CD1c-positive myeloid dendritic cell (primary cell): ENCODE results near the gene PDK1.
A peak's percentile ranks its signal among the peaks of the same experiment; 100 is the strongest.
"Not testable (repeated sequence)": the region's sequence is repeated elsewhere in the genome, so short reads cannot be mapped to it uniquely, and the experiment has no call there.

Source experiments
- DNase-seq: peaks from one replicate; pipeline ENCODE4 v3.0.0-alpha.2; 2016; ENCODE audit errors: extremely low spot score

Gene PDK1

DNA sequence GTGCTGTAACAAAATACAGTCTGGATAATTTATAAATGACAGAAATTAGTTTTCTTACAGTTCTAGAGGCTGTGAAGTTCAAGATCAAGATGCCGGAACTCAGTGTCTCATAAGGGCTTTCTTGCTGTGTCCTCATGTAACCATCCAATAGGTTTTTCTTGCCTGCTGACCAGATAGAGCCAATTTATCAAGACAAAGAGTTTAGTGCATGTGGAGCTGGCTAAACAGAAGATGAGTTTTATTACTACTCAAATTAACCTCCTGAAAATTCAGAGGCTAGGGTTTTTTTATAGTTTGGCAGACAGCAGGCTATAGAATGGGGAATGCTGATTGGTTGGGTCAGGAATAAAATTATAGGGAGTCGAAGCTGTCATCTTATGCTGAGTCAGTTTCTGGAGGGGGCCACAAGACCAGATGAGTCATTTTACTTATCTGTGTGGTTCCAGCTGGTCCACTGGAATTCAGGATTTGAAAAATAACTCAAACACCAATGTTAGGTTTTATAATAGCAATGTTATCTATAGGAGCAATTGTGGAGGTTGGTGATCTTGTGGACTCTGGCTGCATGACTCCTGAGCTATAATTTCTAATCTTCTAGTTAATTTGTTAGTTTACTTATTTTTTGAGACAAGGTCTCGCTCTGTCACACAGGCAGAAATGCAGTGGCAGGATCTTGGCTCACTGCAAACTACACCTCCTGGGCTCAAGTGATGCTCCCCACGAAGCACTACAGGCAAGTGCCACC lies 3.2 kb upstream of the PDK1 start:
- DNase-seq: no peak

DNA sequence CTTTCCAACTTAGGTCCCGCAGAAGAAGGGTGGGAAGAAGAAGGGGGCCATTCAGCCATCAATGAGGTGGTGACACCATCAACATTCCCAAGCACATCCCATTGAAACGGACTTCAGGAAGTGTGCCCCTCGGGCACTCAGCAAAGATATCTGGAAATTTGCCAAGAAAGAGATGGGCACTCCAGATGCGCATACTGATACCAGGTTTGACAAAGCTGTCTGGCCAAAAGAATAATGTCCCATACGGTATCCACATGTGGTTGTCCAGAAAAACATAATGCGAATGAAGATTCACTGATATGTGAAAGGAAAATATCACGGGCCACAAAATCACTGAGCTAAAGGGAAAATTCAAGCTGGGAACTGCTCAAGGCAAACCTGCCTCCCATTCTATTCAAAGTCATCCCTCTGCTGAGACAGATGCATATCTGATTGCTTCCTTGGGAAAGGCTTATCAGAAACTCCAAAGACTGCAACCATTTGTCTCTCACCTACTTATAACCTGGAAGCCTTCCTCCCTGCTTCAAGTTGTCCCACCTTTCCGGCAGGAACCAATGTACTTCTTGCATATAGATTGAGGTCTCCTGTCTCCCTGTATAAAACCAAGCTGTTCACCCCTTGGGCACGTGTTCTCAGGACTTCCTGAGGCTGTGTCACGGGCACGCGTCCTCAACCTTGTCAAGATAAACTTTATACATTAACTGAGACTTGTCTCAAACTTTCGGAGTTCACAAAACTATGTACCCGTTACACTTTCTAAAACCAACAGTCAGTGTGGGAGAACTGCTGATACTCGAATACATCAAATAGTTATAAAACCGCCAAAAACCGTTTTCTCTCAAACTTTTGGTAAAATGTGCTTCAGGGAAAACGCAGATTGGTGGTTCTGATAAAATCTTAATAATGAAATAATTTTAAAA lies 1.3 kb upstream of the PDK1 start:
- no peak for DNase-seq

DNA sequence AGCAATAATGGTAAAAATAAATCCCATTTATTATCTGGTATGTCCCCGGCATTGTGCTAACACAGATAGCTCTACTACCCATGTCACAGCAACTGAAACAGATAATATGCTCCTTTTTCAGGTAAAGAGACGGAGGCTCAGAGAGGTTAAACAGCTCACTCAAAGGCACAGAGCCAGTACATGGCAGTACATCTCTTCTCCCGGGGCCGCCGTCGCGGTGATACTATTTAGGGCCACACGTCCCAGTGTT lies 693 bp upstream of the PDK1 start:
- DNase-seq: no peak

DNA sequence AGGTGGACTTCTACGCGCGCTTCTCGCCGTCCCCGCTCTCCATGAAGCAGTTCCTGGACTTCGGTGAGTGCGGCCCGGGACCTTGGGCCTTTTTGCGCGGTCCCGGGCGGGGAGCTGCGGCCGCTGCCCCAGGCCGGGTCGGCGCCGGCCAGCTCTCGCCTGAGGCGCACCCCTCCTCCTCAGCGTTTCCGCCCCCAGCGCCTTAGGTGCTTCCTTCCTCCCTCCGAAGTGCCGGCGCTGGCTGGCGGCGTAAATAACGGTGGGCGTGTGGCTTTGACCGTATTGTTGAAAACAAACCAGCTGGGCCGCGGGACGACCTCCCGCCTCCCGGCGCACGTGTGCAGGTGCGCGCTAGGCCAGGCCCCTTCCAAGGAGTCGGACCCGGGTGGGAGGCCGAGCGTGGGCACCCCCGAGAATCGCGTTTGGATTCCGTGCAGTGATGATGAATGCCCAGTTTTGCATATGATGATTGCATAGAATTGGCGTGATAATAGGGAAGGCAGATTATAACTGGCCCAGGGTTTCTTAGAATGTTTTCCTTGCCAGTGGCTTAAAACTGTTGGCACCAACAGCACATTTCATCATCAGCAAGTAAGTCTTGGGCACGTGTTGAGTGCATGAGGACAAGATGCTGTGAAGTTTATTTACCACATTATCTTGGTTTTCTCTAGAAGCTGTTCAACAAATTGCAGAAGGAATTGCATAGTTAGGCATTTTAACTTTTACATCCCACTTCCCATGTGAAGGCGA lies 569 bp downstream of the PDK1 start:
- DNase-seq: peak; percentile 84

DNA sequence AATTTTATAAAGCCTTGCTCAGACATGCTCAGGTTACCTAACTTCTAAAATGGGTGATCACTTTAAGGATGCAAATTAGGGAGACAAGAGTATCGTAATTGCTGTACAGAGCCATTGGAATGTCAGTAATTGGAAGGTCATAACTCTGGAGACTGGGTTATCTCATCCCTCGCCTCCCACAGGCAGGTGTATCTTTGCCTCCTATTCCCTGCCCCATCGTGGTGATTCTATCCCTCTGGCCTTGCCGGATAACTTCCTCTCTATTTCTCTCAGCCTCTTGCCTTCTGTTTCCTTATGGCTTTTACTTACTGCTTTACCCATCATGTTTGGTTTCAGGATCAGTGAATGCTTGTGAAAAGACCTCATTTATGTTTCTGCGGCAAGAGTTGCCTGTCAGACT lies 2.5 kb downstream of the PDK1 start:
- no peak for DNase-seq

DNA sequence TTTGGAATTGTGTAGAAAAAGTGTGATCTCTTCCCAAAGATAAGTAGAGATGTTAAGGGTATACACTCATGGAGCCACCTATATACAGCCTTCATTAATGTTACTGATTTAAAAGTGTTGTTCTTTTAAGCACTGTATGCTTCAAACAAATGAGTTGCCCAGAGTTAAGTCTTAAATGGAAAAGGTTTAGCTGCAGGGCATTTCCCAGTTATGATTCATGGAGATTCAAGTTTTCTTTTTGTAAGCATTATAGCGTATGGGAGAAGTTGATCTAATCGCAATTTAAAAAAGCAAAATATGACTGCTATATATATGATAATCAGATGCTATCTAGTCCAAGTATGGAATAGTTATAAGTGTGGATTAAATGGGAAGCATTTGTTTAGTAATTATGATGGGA lies 4.8 kb downstream of the PDK1 start:
- no peak for DNase-seq

DNA sequence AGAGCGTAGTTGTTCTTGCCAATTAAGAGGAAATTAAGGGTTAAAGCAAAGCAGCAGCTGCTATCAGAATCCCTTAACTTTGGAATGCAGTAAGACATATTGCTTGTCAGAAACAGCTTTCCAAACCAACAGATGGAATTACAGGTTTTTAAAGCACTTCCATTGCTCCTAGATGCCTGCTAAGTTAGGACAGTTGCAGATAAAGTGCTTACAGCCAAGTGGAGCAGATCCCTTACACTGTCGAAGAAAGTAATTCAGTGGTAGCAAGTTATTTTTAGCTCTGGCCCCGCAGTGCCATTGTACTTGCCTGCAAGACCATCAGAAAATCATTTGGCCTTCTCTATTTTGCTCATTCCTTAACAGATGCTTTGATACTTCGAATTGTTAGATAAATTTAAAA lies 5.4 kb downstream of the PDK1 start:
- no peak for DNase-seq

DNA sequence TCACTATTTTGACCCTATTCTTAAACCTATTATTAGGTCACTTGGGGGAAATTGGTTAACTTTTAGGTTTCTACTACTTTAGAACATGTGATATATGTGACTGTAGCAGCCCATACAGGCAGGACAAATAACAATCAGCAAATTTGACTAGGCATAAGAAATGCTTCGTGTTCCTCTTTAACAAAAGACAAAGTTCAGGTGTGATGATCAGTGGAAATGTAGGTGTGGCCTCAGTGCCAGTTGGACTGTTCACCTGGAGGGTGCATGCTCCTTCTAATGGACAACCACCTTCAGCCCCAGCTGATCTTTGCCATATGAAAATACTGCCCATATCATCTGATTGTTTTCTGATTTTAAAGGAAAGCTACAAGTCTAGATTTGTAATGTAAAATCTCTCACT lies 6.4 kb downstream of the PDK1 start:
- no peak for DNase-seq

DNA sequence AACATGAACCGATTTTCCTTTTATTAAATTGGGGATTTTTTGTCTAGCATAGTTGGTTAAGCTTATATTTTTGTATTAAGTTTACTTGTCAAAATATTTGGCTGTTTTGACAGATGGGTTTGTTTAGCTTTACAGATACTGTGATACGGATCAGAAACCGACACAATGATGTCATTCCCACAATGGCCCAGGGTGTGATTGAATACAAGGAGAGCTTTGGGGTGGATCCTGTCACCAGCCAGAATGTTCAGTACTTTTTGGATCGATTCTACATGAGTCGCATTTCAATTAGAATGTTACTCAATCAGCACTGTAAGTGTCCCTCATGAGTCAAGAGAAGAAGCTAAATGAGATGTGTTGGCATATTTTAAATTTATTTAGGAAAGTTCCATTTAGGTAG lies 8.5 kb downstream of the PDK1 start:
- DNase-seq: no peak

DNA sequence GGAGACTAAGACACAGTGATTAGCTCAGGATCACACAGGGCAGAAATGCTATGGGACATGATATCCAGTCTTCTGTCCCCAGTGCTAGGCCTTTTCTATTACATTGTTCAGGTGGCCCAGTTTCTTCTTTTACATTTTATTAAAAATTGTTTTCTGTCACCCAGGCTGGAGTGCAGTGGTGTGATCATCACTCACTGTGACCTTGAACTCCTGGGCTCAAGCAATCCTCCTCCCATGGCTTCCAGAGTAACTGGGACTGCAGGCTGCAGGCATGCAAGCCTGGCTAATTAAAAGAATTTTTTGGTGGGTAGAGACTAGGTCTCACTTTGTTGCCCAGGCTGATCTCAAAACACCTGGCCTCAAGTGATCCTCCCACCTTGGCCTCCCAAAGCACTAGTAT lies 15.4 kb downstream of the PDK1 start:
- no peak for DNase-seq

DNA sequence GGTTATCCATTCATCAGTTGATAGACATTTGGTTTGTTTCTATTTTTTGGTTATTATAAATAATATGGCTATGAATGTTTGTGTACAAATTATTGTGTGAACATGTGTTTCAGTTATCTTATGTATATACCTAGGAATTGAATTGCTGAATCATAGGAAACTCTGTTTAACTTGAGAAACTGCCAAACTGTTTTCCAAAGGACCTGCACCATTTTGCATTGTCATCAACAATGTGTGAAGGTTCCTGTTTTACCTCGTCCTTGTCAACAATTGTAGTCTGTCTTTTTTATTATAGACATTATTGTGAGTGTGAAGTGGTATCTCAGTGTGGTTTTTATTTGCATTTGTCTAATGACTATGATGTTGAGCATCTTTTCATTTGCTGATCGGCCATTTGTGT lies 17.1 kb downstream of the PDK1 start:
- no peak for DNase-seq

DNA sequence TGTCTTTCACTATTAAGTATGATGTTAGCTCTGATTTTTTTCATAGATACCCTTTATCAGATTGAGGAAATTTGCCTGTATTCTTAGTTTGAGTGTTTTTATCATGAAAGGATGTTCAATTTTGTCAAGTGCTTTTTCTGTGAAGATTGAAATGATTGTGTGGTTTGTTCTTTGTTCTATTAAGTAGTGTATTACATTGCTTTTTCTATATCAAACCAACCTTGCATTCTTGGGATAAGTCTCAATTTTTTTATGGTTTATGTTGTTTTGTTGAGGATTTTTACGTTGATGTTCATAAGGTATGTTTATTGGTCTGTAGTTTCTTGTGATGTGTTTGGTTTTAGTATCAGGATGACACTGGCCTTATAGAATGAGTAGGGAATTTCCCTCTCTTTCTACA lies 19.1 kb downstream of the PDK1 start:
- no peak for DNase-seq

DNA sequence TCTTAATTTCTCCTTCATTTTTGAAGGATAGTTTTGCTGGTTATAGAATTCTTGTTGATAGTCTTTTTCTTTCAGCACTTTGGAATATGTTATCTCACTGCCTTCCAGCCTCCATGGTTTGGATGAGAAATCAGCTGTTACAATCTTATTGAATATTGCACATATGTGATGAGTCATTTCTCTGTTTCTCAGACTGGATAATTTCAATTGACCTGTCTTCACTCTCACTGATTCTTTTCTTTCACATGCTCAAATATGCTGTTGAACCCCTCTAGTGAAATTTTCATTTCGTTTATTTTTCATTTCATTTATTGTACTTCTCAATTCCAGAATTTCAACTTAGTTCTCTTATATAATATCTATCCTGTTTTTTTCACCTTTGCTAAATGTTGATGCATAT lies 22.2 kb downstream of the PDK1 start:
- no peak for DNase-seq

DNA sequence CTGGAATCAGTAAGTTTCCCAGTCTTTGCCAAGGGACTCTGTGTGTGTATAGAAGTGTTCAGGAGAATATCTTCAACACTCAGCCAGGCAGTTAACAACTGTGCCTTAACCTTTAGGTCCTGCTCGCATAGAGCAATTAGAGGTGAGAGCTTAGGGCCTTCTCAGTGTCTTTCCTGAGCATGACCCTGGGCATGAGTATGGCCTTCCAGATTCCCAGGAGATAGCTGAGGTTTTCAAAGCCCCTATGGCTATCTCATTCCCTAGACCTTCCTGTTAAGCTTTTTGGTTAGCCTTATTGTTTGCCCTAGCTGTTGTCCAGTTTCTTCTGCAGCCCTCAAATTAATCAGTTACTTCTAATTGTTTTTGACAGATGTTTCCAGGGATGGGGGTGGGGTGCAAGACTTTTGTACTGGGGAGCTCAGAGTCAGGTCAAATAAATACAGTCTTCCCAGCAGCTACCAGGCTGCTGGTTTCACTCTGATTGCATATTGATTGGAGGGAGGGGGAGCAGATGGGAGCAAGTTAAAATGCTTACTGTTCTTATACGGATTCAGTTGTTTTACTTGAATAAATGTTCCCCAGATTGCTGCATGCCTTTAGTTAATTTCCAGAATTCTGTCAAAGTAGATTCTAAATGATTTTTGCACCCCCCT lies 23.1 kb downstream of the PDK1 start:
- no peak for DNase-seq

DNA sequence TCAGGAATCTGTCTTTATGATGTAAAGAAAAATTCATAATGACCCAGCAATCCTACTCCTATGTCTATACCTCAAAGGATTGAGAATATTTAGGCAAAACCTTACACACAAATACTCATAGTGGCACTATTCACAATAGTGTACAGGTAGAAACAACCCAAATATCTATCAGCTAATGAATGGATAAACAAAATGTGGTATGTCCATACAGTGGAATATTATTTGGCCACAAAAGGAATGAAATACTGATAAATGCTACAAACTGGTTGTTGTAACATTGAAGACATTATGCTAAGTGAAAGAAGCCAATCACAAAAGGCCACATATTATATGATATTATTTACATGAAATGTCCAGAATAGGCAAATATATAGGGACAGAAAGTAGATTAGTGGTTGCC lies 24.7 kb downstream of the PDK1 start:
- no peak for DNase-seq

DNA sequence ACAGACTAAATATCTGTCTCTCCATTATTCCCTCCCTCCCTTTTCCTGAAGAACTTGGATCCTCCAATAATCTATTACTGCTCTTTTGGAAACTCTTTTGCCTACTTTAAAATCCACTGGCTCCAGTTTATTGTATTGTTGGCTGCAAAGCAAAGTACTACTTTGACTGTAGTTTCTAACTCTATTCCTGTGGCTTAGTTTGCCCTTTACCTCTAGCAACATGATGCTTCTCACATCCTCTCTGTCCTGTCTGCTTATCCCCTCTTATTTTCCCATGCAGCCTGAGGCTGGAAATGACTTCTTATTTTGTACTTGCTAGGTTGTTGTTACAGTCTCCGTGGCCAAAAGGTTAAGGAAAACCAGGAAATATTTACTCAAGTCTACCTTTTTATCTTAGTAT lies 26.8 kb downstream of the PDK1 start:
- no peak for DNase-seq

DNA sequence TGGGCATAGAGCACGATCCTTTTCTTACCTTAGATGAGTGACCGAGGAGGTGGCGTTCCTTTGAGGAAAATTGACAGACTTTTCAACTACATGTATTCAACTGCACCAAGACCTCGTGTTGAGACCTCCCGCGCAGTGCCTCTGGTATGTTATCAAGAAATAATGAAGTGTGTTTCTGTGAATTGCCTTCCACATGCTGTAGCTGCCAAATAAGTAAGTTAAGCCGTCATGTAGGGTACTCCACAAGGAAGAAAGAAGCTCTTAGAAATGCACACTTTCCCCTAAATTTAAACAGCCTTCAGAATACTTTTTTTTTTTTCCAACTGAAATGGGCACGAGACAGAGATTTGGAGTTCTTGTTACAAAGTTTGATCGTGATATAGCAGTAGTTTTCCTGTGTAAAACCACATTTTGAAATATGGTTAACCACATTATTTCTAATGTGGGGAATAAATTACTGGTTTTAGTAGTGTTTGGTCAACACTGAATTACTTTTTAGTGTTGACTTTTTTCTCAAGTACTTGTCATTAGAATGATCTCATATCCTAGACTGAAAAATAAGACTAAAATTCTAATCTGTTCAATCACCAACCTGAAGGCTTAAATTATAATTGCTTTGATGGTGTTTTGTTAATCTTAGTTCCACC lies 30.5 kb downstream of the PDK1 start:
- no peak for DNase-seq

DNA sequence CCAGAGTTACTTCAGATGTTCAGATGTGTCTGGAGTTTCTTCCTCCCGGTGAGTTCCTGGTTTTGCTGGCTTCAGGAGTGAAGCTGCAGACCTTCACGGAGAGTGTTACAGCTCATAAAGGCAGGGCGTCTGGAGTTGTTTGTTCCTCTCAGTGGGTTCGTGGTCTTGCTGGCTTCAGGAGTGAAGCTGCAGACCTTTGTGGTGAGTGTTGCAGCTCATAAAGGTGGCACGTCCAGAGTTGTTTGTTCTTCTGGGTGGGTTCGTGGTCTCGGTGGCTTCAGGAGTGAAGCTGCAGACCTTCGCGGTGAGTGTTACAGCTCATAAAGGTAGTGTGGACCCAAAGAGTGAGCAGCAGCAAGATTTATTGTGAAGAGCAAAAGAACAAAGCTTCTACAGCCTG lies 31.3 kb downstream of the PDK1 start:
- not testable (repeated sequence) for DNase-seq

DNA sequence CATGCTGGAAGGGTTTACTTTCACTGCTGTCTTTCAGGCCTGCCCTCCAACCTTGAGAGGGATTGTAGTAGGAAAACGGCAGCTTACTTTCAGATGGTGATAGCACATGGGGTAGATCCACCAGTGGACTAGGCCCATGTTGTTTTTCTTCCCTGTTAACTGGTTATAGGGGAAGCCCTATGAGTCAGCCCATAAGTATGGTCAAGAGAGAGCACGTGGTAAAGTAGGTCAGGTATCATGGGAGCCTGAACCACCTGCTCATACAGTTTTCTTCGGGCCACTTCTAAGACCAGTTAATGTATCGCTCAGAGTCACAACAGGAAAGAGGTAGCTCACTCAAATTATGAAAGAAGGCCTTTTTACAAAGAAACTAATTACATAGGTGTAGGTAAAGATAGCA lies 33.0 kb downstream of the PDK1 start:
- no peak for DNase-seq

DNA sequence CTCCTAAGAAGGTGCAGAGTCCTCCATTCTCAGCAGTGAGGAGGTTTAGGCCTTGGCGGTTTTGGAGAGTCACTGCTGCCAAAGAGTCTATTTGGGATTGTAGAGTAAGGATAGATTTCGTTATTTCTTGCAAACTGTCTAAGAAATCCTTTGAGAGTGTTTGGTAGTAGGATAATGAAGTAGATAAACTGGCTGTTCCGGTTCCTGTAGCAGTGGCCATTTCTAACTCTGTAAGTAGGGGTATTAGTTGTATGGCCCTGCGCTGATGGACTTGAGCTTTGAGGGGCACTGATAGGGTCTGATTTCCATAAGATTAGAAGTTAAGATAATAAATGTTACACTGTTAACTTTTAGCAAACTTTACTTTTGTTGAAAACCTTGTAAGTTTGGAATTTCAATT lies 35.5 kb downstream of the PDK1 start:
- DNase-seq: not testable (repeated sequence)

DNA sequence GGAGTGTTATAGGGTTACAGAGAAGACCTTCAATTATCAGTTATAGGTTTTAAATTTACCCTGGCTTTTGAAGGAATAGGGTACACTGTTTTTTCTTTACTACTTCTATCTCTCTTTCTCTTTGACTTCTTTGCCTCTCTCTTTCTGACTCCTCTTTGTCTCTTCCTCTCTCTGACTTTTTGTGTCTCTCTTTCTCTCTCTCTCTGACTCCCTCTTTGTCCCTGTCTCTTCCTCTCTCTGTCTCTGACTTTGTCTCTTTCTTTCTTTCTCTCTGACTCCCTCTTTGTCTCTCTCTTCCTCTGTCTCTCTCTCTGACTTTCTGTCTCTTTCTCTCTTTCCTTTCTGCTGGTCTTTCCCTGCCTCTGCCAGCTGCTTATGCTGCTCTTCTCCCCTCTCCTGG lies 36.3 kb downstream of the PDK1 start:
- not testable (repeated sequence) for DNase-seq

DNA sequence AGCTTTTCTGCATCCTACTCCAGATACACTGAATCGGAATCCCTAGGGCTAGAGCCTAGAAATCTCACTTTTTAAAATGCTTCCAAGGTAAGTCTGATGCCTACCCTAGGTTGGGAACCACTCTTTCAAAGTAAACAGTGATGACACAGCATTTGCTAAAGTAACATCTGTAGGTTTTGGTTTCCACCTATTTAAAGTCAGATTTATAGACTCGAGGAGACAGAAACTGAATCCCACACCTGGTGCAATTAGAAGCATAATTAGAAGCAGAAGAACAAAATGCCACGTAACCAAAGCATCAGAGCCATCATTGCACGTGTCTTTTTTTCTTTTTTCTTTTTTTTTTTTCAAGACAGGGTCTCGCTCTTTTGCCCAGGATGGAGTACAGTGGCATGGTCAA lies 40.9 kb downstream of the PDK1 start:
- DNase-seq: no peak
